NK-92 (cell line): ENCODE results near the gene PPT2.
"Not testable (repeated sequence)": the region's sequence is repeated elsewhere in the genome, so short reads cannot be mapped to it uniquely, and the experiment has no call there.

ENCODE experiments used
- DNase-seq: peaks from one replicate; lab custom pipeline; 2025; ENCODE audit not compliant: unreplicated experiment; lab: John Stamatoyannopoulos, UW

The PPT2 gene

GRCh38 chr6:32126880-32127279, 27.1 kb upstream of the PPT2 start:
- no peak for DNase-seq

- no peak for DNase-seq
Observed at GRCh38 chr6:32127409-32127716, 26.6 kb upstream of the PPT2 start.

- DNase-seq, result peak; percentile 89
Observed at GRCh38 chr6:32127717-32128592, 26.0 kb upstream of the PPT2 start, which contains the start of gene ATF6B. Gene ATF6B, minus strand, starts transcription at chr6:32128246. Its CDS starts 39 bp downstream, at chr6:32128207.

GRCh38 chr6:32128751-32129296, 25.1 kb upstream of the PPT2 start:
- no peak for DNase-seq

GRCh38 chr6:32129297-32130088, 24.4 kb upstream of the PPT2 start:
- DNase-seq, result no peak

- DNase-seq, result no peak
Observed at GRCh38 chr6:32131439-32131948, 22.4 kb upstream of the PPT2 start.

GRCh38 chr6:32132110-32132509, 21.8 kb upstream of the PPT2 start:
- DNase-seq, result no peak

- DNase-seq, result no peak
Observed at GRCh38 chr6:32133786-32134185, 20.2 kb upstream of the PPT2 start.

GRCh38 chr6:32137454-32137853, 16.5 kb upstream of the PPT2 start:
- DNase-seq, result no peak

GRCh38 chr6:32139590-32139989, 14.4 kb upstream of the PPT2 start:
- no peak for DNase-seq

GRCh38 chr6:32140420-32141046, 13.4 kb upstream of the PPT2 start:
- DNase-seq, result no peak

- DNase-seq, result not testable (repeated sequence)
Observed at GRCh38 chr6:32144238-32144637, 9.7 kb upstream of the PPT2 start.

GRCh38 chr6:32146287-32146686, 7.7 kb upstream of the PPT2 start:
- DNase-seq, result no peak

- no peak for DNase-seq
Observed at GRCh38 chr6:32146687-32147086, 7.3 kb upstream of the PPT2 start.

- DNase-seq, result no peak
Observed at GRCh38 chr6:32147401-32148132, 6.4 kb upstream of the PPT2 start.

- no peak for DNase-seq
Observed at GRCh38 chr6:32148289-32149091, 5.5 kb upstream of the PPT2 start.

- DNase-seq, result no peak
Observed at GRCh38 chr6:32149092-32149755, 4.7 kb upstream of the PPT2 start.

- DNase-seq, result no peak
Observed at GRCh38 chr6:32149932-32150870, 3.7 kb upstream of the PPT2 start.
